Measurements from ENCODE around the gene ARHGAP27.
A peak's percentile ranks its signal among the peaks of the same experiment; 100 is the strongest.

Gene ARHGAP27

DNA sequence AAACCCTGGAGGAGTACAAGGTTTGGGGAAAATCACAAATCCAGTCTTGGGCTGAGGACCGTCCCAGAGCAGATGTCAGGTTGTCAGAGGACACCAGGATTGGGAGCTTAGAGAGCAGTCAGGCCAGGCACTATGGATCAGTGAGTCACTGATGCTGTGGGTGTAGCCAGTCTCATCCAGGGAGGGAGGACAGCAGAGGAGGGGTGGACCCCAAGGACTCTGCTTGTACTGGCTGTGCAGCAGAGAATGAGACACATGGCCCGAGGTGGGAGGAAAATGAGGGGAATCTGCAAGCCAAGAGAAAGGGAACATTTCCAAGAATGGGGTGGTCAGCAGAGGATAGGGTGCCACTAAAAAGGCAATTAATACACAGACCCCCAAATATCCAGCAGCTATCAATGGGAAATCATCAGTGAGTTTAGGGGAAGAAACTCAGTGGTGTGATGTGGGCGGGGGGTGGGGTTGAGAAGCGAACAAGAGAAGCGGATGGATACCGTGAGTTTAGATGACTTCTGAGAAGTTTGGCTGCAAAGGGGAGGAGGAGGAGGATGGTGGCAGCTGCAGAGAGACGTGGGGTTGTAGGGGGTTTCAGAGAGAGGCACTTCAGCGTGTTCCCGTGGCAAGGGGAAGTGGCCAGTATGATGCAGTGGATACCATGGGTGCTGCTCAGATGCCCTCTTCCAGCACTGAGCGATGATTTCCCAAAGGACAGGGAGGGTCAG, 43.9 kb downstream of the ARHGAP27 start:
- Histone ChIP-seq H3K9me3 (no peaks in the 10 kb centered on the region), H3K36me3 (peaks cover 6% of the 10 kb centered on the region), H3K4me1 (ENCODE audit: control insufficient read depth in 1 of 2, insufficient read depth in 1 of 2, low read depth in 1 of 2, low read length in 1 of 2) (peaks cover 0 to 9% of the 10 kb centered on the region in 2 experiments), H3K4me3 (ENCODE audit: low read depth in 1 of 2, low read length in 1 of 2) (no peak overlapping the region), H3K27me3 (peaks cover 29% of the 10 kb centered on the region), H3K27ac (no peak overlapping the region)
- TF ChIP-seq, protein P1, sequence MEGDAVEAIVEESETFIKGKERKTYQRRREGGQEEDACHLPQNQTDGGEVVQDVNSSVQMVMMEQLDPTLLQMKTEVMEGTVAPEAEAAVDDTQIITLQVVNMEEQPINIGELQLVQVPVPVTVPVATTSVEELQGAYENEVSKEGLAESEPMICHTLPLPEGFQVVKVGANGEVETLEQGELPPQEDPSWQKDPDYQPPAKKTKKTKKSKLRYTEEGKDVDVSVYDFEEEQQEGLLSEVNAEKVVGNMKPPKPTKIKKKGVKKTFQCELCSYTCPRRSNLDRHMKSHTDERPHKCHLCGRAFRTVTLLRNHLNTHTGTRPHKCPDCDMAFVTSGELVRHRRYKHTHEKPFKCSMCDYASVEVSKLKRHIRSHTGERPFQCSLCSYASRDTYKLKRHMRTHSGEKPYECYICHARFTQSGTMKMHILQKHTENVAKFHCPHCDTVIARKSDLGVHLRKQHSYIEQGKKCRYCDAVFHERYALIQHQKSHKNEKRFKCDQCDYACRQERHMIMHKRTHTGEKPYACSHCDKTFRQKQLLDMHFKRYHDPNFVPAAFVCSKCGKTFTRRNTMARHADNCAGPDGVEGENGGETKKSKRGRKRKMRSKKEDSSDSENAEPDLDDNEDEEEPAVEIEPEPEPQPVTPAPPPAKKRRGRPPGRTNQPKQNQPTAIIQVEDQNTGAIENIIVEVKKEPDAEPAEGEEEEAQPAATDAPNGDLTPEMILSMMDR (IDR thresholded peaks at IDR 0.05): no peak

DNA sequence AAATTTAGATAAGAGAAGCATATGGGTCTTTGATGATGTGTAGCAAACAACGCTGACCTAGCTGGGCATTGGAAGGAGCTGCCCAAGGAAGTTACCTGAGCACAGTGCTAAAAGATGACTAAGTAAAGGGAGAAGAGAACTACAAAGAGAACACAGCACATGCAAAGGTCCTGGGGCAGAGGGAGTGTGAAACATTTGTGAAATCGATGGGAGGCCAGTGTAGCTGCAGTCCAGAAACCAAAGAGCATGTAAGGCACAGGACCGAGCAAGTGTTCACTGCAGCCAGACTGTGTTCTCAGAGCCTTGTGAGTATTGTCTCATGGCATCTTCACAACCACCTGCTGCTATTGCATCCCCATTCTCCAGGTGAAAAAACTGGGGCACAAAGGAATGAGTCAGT, 44.9 kb downstream of the ARHGAP27 start:
- Histone ChIP-seq H3K27me3 (peaks cover 29% of the 10 kb centered on the region), H3K27ac (no peak overlapping the region)
- TF ChIP-seq, protein P1 (IDR thresholded peaks at IDR 0.05): no peak

DNA sequence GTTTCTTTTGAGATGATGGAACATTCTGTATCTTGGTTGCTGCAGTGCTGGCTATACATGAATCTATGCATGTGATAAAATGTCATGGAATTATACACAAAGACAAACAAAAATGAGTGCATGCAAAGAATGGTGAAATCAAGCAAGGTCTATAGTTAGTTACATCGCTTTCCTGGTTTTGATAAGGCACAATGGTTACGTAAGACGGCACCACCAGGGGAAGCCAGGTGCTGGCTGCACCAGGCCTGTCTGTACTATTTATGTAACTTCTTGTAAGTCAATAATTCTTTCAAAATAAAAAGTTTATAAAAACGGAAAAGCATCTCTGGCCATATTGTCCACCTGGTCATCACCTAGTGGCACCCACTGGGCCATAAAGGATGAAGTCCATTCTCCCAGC, 46.5 kb downstream of the ARHGAP27 start:
- H3K4me3 ChIP-seq (ENCODE audit: low read depth in 1 of 2, low read length in 1 of 2): no peak overlapping the region
- no peak overlapping the region for H3K27ac ChIP-seq
- TF ChIP-seq, protein P1 (IDR thresholded peaks at IDR 0.05): no peak
- peaks cover 0 to 9% of the 10 kb centered on the region in 2 experiments for H3K4me1 ChIP-seq (ENCODE audit: control insufficient read depth in 1 of 2, insufficient read depth in 1 of 2, low read depth in 1 of 2, low read length in 1 of 2)
- peaks cover 26% of the 10 kb centered on the region for H3K27me3 ChIP-seq
- H3K9me3 ChIP-seq: no peaks in the 10 kb centered on the region
- no peaks in the 10 kb centered on the region for H3K36me3 ChIP-seq

More for the DNA sequence above, 44.9 kb downstream of the ARHGAP27 start:
- Histone ChIP-seq H3K36me3 (no peaks in the 10 kb centered on the region), H3K9me3 (no peaks in the 10 kb centered on the region), H3K4me3 (ENCODE audit: low read depth in 1 of 2, low read length in 1 of 2) (no peak overlapping the region), H3K4me1 (ENCODE audit: control insufficient read depth in 1 of 2, insufficient read depth in 1 of 2, low read depth in 1 of 2, low read length in 1 of 2) (peaks cover 0 to 9% of the 10 kb centered on the region in 2 experiments)

DNA sequence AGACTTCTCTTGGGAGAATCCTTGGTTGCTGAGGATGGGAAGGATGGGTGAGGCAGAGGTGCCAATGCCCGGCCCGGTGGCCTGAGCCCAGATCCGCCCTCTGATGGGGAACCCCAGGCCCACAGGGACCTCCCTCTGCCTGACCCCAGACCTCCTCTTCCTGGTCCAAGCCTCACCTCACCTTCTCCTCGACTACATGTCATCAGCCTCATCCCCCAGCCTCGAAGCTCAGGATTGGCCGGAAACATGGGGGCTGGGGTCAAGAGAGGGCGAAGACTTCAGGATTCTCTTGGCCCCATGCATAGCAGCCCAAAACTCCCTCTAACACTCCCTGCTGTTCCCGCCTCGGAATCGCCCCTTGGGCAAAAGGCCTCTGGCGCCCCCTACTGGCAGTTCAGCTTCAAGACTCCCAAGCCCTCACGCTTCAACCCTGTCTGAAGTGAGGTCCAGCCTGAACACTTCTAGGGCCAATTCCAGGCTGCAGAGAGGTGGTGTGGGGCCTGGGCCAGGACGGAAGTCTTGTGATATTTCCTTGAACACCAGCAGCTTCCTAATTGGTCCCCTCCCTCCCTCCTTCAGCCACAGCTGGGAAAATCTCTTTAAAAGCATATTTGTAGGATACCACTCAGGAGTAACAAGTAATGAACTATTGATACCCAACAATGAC, 47.2 kb downstream of the ARHGAP27 start:
- Histone ChIP-seq H3K4me3 (ENCODE audit: low read depth in 1 of 2, low read length in 1 of 2) (no peak overlapping the region), H3K36me3 (no peaks in the 10 kb centered on the region), H3K27ac (no peak overlapping the region), H3K27me3 (peaks cover 26% of the 10 kb centered on the region), H3K9me3 (no peaks in the 10 kb centered on the region), H3K4me1 (ENCODE audit: control insufficient read depth in 1 of 2, insufficient read depth in 1 of 2, low read depth in 1 of 2, low read length in 1 of 2) (peaks cover 0 to 9% of the 10 kb centered on the region in 2 experiments)
- TF ChIP-seq, protein P1 (IDR thresholded peaks at IDR 0.05): peak; percentile 95

DNA sequence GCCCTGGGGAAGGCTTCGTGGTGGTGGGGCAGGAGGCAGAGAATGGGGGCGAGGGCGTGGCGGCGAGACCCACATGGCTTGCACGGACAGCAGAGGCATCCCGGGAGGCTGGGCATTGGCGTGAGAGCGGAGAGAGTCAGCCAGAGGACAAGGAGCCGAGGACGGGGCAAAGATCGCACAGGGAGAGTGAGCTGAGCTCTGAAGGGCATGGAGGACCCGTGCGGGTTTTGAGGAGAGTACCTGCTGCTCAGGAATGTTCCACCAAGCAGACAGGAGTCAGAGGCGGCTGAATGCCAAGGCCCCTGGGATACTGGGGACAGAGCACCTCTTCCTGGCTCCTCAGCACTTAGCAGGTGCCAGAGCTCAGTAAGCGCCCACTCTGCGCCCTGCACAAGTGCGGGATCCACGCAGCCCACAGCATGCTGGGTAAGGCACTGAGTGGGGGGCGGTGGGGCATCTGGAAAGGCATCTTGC, 47.8 kb downstream of the ARHGAP27 start:
- H3K27ac ChIP-seq: no peak overlapping the region
- no peaks in the 10 kb centered on the region for H3K36me3 ChIP-seq
- H3K4me1 ChIP-seq (ENCODE audit: control insufficient read depth in 1 of 2, insufficient read depth in 1 of 2, low read depth in 1 of 2, low read length in 1 of 2): peaks cover 0 to 9% of the 10 kb centered on the region in 2 experiments
- peaks cover 31% of the 10 kb centered on the region for H3K27me3 ChIP-seq
- H3K4me3 ChIP-seq (ENCODE audit: low read depth in 1 of 2, low read length in 1 of 2): no peak overlapping the region
- TF ChIP-seq, protein P1 (IDR thresholded peaks at IDR 0.05): no peak
- H3K9me3 ChIP-seq: no peaks in the 10 kb centered on the region

Data from neutrophil (primary cell).